Gastrocnemius medialis (tissue), 4 donors: Measurements from ENCODE around the gene AFP. TPM values are rescaled to one million over a fixed set of nuclear protein-coding genes. Genes with fewer than 3 reads are reported as not detected.

Experiments
- ATAC-seq, 2 donors: fragments of 150-250 bp; one replicate each; pipeline ENCODE4 v1.9.1; 2016
- DNase-seq, 2 donors: peaks; one replicate each; pipeline ENCODE4 v3.0.0-alpha.2; 2019
- H3K27ac ChIP-seq, 4 donors: fragments of 200-600 bp; sonication (generic); 1 replicate in 1 of 4; 2 replicates in 3 of 4; pipeline ENCODE4 v1.5.1; 2016 to 2018; ENCODE audit warnings: mild to moderate bottlenecking in 2 of 4, moderate library complexity in 1 of 4
- H3K27me3 ChIP-seq, 3 donors: fragments of 200-600 bp; sonication (generic) in 2 of 3; 1 replicate in 1 of 3; 2 replicates in 2 of 3; pipeline versions ENCODE4 v1.5.1 to v1.6.0; 2016 to 2019; ENCODE audit warnings: mild to moderate bottlenecking in 1 of 3, moderate library complexity in 1 of 3
- H3K36me3 ChIP-seq, 2 donors: fragments of 200-600 bp; sonication (generic) in 1 of 2; one replicate each; pipeline ENCODE4 v1.5.1; 2017 to 2018
- H3K4me1 ChIP-seq, 2 donors: fragments of 200-600 bp; sonication (generic) in 1 of 2; one replicate each; pipeline ENCODE4 v1.5.1; 2016 to 2017; ENCODE audit warnings: mild to moderate bottlenecking in 2 of 2
- H3K4me3 ChIP-seq, 4 donors: fragments of 200-600 bp; sonication (generic) in 3 of 4; 1 replicate in 1 of 4; 2 replicates in 3 of 4; pipeline ENCODE4 v1.5.1; 2016 to 2019; ENCODE audit warnings: mild to moderate bottlenecking in 2 of 4
- H3K9me3 ChIP-seq, 3 donors: fragments of 200-600 bp; sonication (generic) in 2 of 3; 1 replicate in 1 of 3; 2 replicates in 2 of 3; pipeline ENCODE4 v1.5.1; 2016 to 2019
- CTCF ChIP-seq, 5 experiments: fragments of 450-650 bp in 3 of 5; fragments of 200-600 bp in 2 of 5; sonication (generic) in 2 of 5; IDR thresholded peaks in 4 of 5; conservative IDR thresholded peaks in 1 of 5; 1 replicate in 4 of 5; 2 replicates in 1 of 5; pipeline ENCODE4 v1.5.1; 2016 to 2019; ENCODE audit warnings: antibody characterized with exemption in 5 of 5, mild to moderate bottlenecking in 3 of 5, moderate library complexity in 3 of 5
- POLR2A ChIP-seq, 2 donors: fragments of 450-650 bp; IDR thresholded peaks; one replicate each; pipeline ENCODE4 v1.6.1; 2017; ENCODE audit warnings: antibody characterized with exemption in 2 of 2, mild to moderate bottlenecking in 2 of 2, moderate library complexity in 2 of 2
- in situ Hi-C, 4 donors: fragments of 200-750 bp; cut with MboI; loops; one replicate each; pipeline versions ENCODE4 v1.15.0 to v1.8.0; 2017; ENCODE audit warnings: low sequenced_read_pairs in 4 of 4
- intact Hi-C: fragments of 100-400 bp; cut with DNase I; formaldehyde crosslinking; loops from one replicate; pipeline ENCODE4 v1.15.1; 2023; ENCODE audit warnings: low total_unique reads
- total RNA-seq, 4 donors: library from RNA; depleted of rRNA; stranded (reverse); fragments of >200 nt; gene quantifications; one replicate each; pipeline versions ENCODE4 v1.1.0 to v1.2.3, GENCODE V29; 2016

The AFP gene
- total RNA-seq, 4 donors from 2014 or later, result not detected

- in situ Hi-C loops (no loop called here), intact Hi-C loops (no loop called here)
- no peak for TF ChIP-seq POLR2A (IDR thresholded peaks at IDR 0.05)
- TF ChIP-seq CTCF (IDR thresholded peaks at IDR 0.05 in 4 of 5, conservative IDR thresholded peaks at IDR 0.05 in 1 of 5), result no peak
- ATAC-seq, result no peak
- Histone ChIP-seq H3K4me1 (no peaks in the 10 kb centered on the region), H3K9me3 (no peaks in the 10 kb centered on the region), H3K27ac (no peak overlapping the region), H3K27me3 (no peaks in the 10 kb centered on the region), H3K4me3 (no peak overlapping the region), H3K36me3 (no peaks in the 10 kb centered on the region)
- no peak for DNase-seq
Measured at GRCh38 chr4:73437558-73437956, 1.5 kb downstream of the AFP start.

- TF ChIP-seq CTCF (IDR thresholded peaks at IDR 0.05 in 4 of 5, conservative IDR thresholded peaks at IDR 0.05 in 1 of 5) (no peak), POLR2A (IDR thresholded peaks at IDR 0.05) (no peak)
- H3K27me3 ChIP-seq, result no peaks in the 10 kb centered on the region
- H3K9me3 ChIP-seq, result no peaks in the 10 kb centered on the region
- H3K4me1 ChIP-seq, result no peaks in the 10 kb centered on the region
- in situ Hi-C loops (no loop called here), intact Hi-C loops (no loop called here)
- ATAC-seq (no peak), DNase-seq (no peak)
- no peaks in the 10 kb centered on the region for H3K36me3 ChIP-seq
- H3K4me3 ChIP-seq, result no peak overlapping the region
- H3K27ac ChIP-seq, result no peak overlapping the region
Measured at GRCh38 chr4:73438048-73438447, 2.0 kb downstream of the AFP start.

GRCh38 chr4:73438582-73439215, 2.7 kb downstream of the AFP start:
- Histone ChIP-seq H3K27me3 (no peaks in the 10 kb centered on the region), H3K9me3 (no peaks in the 10 kb centered on the region), H3K4me1 (no peaks in the 10 kb centered on the region), H3K4me3 (no peak overlapping the region), H3K27ac (no peak overlapping the region), H3K36me3 (no peaks in the 10 kb centered on the region)
- ATAC-seq, result no peak
- in situ Hi-C loops (no loop called here), intact Hi-C loops (no loop called here)
- DNase-seq, result no peak
- TF ChIP-seq POLR2A (IDR thresholded peaks at IDR 0.05) (no peak), CTCF (IDR thresholded peaks at IDR 0.05 in 4 of 5, conservative IDR thresholded peaks at IDR 0.05 in 1 of 5) (no peak)

GRCh38 chr4:73439445-73439844, 3.4 kb downstream of the AFP start:
- DNase-seq (no peak), ATAC-seq (no peak)
- Histone ChIP-seq H3K9me3 (no peaks in the 10 kb centered on the region), H3K36me3 (no peaks in the 10 kb centered on the region), H3K4me3 (no peak overlapping the region), H3K4me1 (no peaks in the 10 kb centered on the region), H3K27ac (no peak overlapping the region), H3K27me3 (no peaks in the 10 kb centered on the region)
- in situ Hi-C loops (no loop called here), intact Hi-C loops (no loop called here)
- no peak for TF ChIP-seq CTCF (IDR thresholded peaks at IDR 0.05 in 4 of 5, conservative IDR thresholded peaks at IDR 0.05 in 1 of 5)
- TF ChIP-seq POLR2A (IDR thresholded peaks at IDR 0.05), result no peak

- H3K4me1 ChIP-seq, result no peaks in the 10 kb centered on the region
- intact Hi-C loops (no loop called here), in situ Hi-C loops (no loop called here)
- DNase-seq, result no peak
- no peaks in the 10 kb centered on the region for H3K27me3 ChIP-seq
- no peak for ATAC-seq
- no peaks in the 10 kb centered on the region for H3K36me3 ChIP-seq
- H3K27ac ChIP-seq, result no peak overlapping the region
- no peak overlapping the region for H3K4me3 ChIP-seq
- TF ChIP-seq POLR2A (IDR thresholded peaks at IDR 0.05) (no peak), CTCF (IDR thresholded peaks at IDR 0.05 in 4 of 5, conservative IDR thresholded peaks at IDR 0.05 in 1 of 5) (no peak)
- no peaks in the 10 kb centered on the region for H3K9me3 ChIP-seq
Measured at GRCh38 chr4:73439991-73440390, 4.0 kb downstream of the AFP start.
